GM23248 (cell line): ENCODE data around the gene GALE. TPM values are rescaled to one million over a fixed set of nuclear protein-coding genes. Genes with fewer than 3 reads are reported as not detected.
"Not testable (repeated sequence)": the region's sequence is repeated elsewhere in the genome, so short reads cannot be mapped to it uniquely, and the experiment has no call there.

Experiments used
- DNase-seq: peaks from one replicate; pipeline ENCODE4 v3.0.0-alpha.2; 2015
- H2AFZ ChIP-seq: fragments of 200-600 bp; sonication (generic); 2 replicates; pipeline ENCODE4 v1.6.1; 2016; ENCODE audit warnings: antibody characterized with exemption
- H3F3A ChIP-seq: fragments of 200-600 bp; sonication (generic); 2 replicates; pipeline ENCODE4 v1.6.1; 2016; ENCODE audit warnings: mild to moderate bottlenecking, antibody characterized with exemption, mixed run types; ENCODE audit not compliant: insufficient read depth
- H3K27ac ChIP-seq: fragments of 200-600 bp; sonication (generic); 2 replicates; pipeline ENCODE4 v1.5.1; 2016; ENCODE audit warnings: mild to moderate bottlenecking
- H3K27me3 ChIP-seq: fragments of 200-600 bp; sonication (generic); replicated peaks from 2 replicates; pipeline ENCODE4 v1.6.1; 2016; ENCODE audit warnings: mild to moderate bottlenecking; ENCODE audit not compliant: insufficient read depth
- H3K36me3 ChIP-seq: fragments of 200-600 bp; sonication (generic); 2 replicates; pipeline ENCODE4 v1.6.1; 2016; ENCODE audit warnings: low read depth, mild to moderate bottlenecking
- H3K4me1 ChIP-seq: fragments of 200-600 bp; sonication (generic); 2 replicates; pipeline ENCODE4 v1.6.1; 2016; ENCODE audit warnings: mild to moderate bottlenecking; ENCODE audit not compliant: insufficient read depth
- H3K4me2 ChIP-seq: fragments of 200-600 bp; sonication (generic); one replicate; pipeline ENCODE4 v1.6.1; 2016; ENCODE audit warnings: mild to moderate bottlenecking; ENCODE audit not compliant: unreplicated experiment
- H3K4me3 ChIP-seq: fragments of 200-600 bp; sonication (generic); 2 replicates; pipeline ENCODE4 v1.5.1; 2016; ENCODE audit warnings: mild to moderate bottlenecking
- H3K79me2 ChIP-seq: fragments of 200-600 bp; sonication (generic); 2 replicates; pipeline ENCODE4 v1.6.1; 2016; ENCODE audit warnings: mild to moderate bottlenecking; ENCODE audit not compliant: insufficient read depth
- H3K9ac ChIP-seq: fragments of 200-600 bp; sonication (generic); 2 replicates; pipeline ENCODE4 v1.6.1; 2016; ENCODE audit warnings: mild to moderate bottlenecking
- H3K9me2 ChIP-seq: fragments of 200-600 bp; sonication (generic); 2 replicates; pipeline ENCODE4 v1.6.1; 2016; ENCODE audit warnings: mixed run types, mild to moderate bottlenecking, moderate library complexity; ENCODE audit not compliant: insufficient read depth
- H3K9me3 ChIP-seq: fragments of 200-600 bp; sonication (generic); one replicate; pipeline ENCODE4 v1.6.1; 2017; ENCODE audit warnings: low read depth
- H4K20me1 ChIP-seq: fragments of 200-600 bp; sonication (generic); 2 replicates; pipeline ENCODE4 v1.6.0; 2016; ENCODE audit not compliant: insufficient read depth
- EZH2 ChIP-seq: fragments of 200-600 bp; sonication (generic); IDR thresholded peaks from 2 replicates; pipeline ENCODE4 v1.6.1; 2018; ENCODE audit warnings: antibody characterized with exemption, mild to moderate bottlenecking; ENCODE audit not compliant: insufficient read depth, poor library complexity, severe bottlenecking
- EZH2phosphoT487 ChIP-seq: fragments of 200-600 bp; sonication (generic); IDR thresholded peaks from 2 replicates; pipeline ENCODE4 v1.6.1; 2018; ENCODE audit warnings: antibody characterized with exemption, moderate library complexity, mild to moderate bottlenecking, low read depth; ENCODE audit not compliant: insufficient read depth
- WGBS, 2 experiments: methylation state at CpG; one replicate each; pipeline ENCODE4 v1.1.6; 2015 to 2017; ENCODE audit warnings: low lambda C conversion rate in 2 of 2, low coverage in 1 of 2; ENCODE audit errors: missing lambda C conversion rate in 2 of 2; 5-methylcytosine and 5-hydroxymethylcytosine counted together
- in situ Hi-C: fragments of 300-500 bp; cut with MboI; formaldehyde crosslinking; loops from 2 replicates; pipeline ENCODE4 v1.15.0; 2020
- polyA plus RNA-seq: library from polyadenylated mRNA; unstranded; fragments of >200 nt; fragmentation: Nextera tagmentation; extraction: Ambion mirVana; gene quantifications from 2 replicates; pipeline ENCODE4 v1.2.1, GENCODE V29; 2016
- total RNA-seq: library from RNA; depleted of rRNA; stranded (reverse); fragments of >200 nt; shearing (Covaris generic); gene quantifications from 2 replicates; pipeline ENCODE4 v1.2.3, GENCODE V29; 2014

Gene GALE
- total and polyA plus RNA-seq, 2 experiments from 2014 or later, result 20.9 to 23.5 TPM

DNA sequence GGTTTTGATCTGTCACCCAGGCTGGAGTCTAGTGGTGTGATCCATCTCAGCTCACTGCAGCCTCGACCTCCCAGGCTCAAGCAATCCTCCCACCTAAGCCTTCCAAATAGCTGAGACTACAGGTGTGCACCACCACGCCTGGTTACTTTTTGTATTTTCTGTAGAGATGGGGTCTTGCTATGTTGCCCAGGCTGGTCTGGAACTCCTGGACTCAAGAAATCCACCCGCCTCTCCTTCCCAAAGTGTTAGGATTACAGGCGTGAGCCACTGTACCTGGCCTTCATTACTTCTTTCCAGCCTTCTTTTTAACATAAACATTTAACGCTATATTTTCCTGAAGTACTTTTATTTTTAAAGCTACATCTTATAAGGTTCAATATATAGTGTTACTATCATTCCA lies 43.1 kb upstream of the GALE start:
- Histone ChIP-seq H3K27me3 (0 out of 2 replicates have a peak, but pooled peaks cover 11% of the 10 kb centered on the region), H3K4me3 (no peak overlapping the region), H3F3A (no peaks in the 10 kb centered on the region), H3K27ac (no peak overlapping the region), H3K79me2 (no peaks in the 10 kb centered on the region), H2AFZ (no peak overlapping the region), H4K20me1 (no peaks in the 10 kb centered on the region), H3K9me3 (no peaks in the 10 kb centered on the region), H3K4me1 (peaks cover 4% of the 10 kb centered on the region; the same call in 1 of the 2 replicates), H3K4me2 (no peak overlapping the region), H3K9ac (no peak overlapping the region), H3K9me2 (no peaks in the 10 kb centered on the region), H3K36me3 (no peaks in the 10 kb centered on the region)
- TF ChIP-seq EZH2phosphoT487 (no peak), EZH2 (no peak)
- WGBS, 2 experiments, result 57 to 66% methylated on average over 5 of the region's 5 CpGs
- in situ Hi-C loops, result no loop called here
- no peak for DNase-seq

- WGBS, 2 experiments, result 1 to 2% methylated on average over 17 to 21 of the region's 21 CpGs
Measured at GRCh38 chr1:23838401-23838866, 37.9 kb upstream of the GALE start.

DNA sequence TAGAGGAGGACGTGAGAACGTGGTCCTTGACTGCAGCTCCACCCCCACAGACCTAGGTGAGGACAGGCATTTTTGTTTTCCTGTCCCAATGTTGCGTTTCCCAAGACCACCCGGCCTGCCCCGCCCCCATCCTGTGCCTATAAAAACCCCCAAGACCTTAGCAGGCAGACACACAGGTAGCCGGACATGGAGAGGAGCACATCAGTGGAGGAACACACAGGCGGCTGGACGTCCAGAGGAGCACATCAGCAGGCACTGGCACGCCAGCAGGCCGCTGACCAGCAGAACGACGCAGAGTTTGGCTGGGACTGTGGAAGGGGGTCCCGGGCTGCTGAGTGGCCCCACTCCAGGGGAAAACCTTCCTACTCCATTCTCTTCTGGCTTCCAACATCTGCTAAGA lies 37.4 kb upstream of the GALE start:
- H3K4me1 ChIP-seq, result peaks cover 4% of the 10 kb centered on the region; the same call in 1 of the 2 replicates
- H3K79me2 ChIP-seq, result no peaks in the 10 kb centered on the region
- no peak overlapping the region for H3K27ac ChIP-seq
- H3F3A ChIP-seq, result no peaks in the 10 kb centered on the region
- H4K20me1 ChIP-seq, result no peaks in the 10 kb centered on the region
- H3K9me2 ChIP-seq, result no peaks in the 10 kb centered on the region
- DNase-seq, result peak; percentile 10
- 17 to 19% methylated on average over 12 of the region's 13 CpGs for WGBS, 2 experiments
- no peak overlapping the region for H3K9ac ChIP-seq
- no peak for TF ChIP-seq EZH2phosphoT487
- TF ChIP-seq EZH2, result no peak
- in situ Hi-C loops, result no loop called here
- H3K27me3 ChIP-seq, result 0 out of 2 replicates have a peak, but pooled peaks cover 6% of the 10 kb centered on the region
- no peaks in the 10 kb centered on the region for H3K9me3 ChIP-seq
- peak overlapping the region; percentile 64 for H3K4me3 ChIP-seq
- H3K4me2 ChIP-seq, result peak overlapping the region; percentile 67
- no peaks in the 10 kb centered on the region for H3K36me3 ChIP-seq
- H2AFZ ChIP-seq, result peak overlapping the region; percentile 64

More at GRCh38 chr1:23838401-23838866, 37.9 kb upstream of the GALE start:
- H3K4me2 ChIP-seq, result peak overlapping the region; percentile 67
- peak; percentile 72 for DNase-seq
- no peaks in the 10 kb centered on the region for H3K9me3 ChIP-seq
- in situ Hi-C loops, result no loop called here
- 0 out of 2 replicates have a peak, but pooled peaks cover 9% of the 10 kb centered on the region for H3K27me3 ChIP-seq
- no peaks in the 10 kb centered on the region for H4K20me1 ChIP-seq
- no peak for TF ChIP-seq EZH2phosphoT487
- no peak for TF ChIP-seq EZH2
- no peaks in the 10 kb centered on the region for H3K79me2 ChIP-seq
- no peaks in the 10 kb centered on the region for H3K9me2 ChIP-seq
- peak overlapping the region; percentile 64 for H2AFZ ChIP-seq
- H3K27ac ChIP-seq, result no peak overlapping the region
- H3K9ac ChIP-seq, result peak overlapping the region; percentile 34
- peaks cover 4% of the 10 kb centered on the region; the same call in 1 of the 2 replicates for H3K4me1 ChIP-seq
- no peaks in the 10 kb centered on the region for H3K36me3 ChIP-seq
- H3F3A ChIP-seq, result no peaks in the 10 kb centered on the region
- H3K4me3 ChIP-seq, result peak overlapping the region; percentile 64

DNA sequence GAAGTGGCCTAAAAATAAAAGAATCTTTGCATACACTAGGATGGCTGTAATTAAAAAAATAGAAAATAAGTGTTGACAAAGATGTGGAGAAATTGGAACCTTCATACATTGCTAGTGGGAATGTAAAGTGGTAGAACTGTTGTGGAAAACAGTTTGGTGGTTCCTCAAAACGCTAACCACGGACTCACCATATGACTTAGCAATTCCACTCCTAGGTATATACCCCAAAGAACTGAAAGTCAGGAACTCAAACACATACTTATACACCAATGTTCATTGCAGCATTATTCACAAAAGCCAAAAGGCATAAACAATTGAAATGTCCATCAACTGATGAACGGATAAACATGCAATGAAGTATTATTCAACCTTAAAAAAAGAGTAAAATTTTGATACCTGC lies 35.5 kb upstream of the GALE start:
- no peaks in the 10 kb centered on the region for H3K79me2 ChIP-seq
- no peak overlapping the region for H2AFZ ChIP-seq
- WGBS, 2 experiments, result 29 to 39% methylated on average over 3 of the region's 3 CpGs
- H4K20me1 ChIP-seq, result no peaks in the 10 kb centered on the region
- H3K9me2 ChIP-seq, result no peaks in the 10 kb centered on the region
- H3K4me3 ChIP-seq, result no peak overlapping the region
- no peak for DNase-seq
- peaks cover 4% of the 10 kb centered on the region; the same call in 1 of the 2 replicates for H3K4me1 ChIP-seq
- no peaks in the 10 kb centered on the region for H3K36me3 ChIP-seq
- TF ChIP-seq EZH2 (no peak), EZH2phosphoT487 (no peak)
- in situ Hi-C loops, result no loop called here
- no peak overlapping the region for H3K27ac ChIP-seq
- H3K9ac ChIP-seq, result no peak overlapping the region
- no peaks in the 10 kb centered on the region for H3K27me3 ChIP-seq
- no peaks in the 10 kb centered on the region for H3F3A ChIP-seq
- H3K4me2 ChIP-seq, result no peak overlapping the region
- H3K9me3 ChIP-seq, result no peaks in the 10 kb centered on the region

DNA sequence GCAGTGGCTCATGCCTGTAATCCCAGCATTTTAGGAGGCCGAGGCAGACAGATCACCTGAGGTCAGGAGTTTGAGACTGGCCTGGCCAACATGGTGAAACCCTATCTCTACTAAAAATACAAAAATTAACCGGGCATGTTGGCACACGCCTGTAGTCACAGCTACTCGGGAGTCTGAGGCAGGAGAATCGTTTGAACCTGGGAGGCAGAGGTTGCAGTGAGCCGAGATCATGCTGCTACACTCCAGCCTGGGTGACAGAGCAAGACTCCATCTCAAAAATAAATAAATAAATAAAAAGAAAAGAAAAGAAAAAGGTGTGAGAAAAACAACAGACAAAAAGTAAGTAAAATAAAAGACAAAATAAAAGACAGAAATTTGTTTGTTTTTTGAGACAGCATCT lies 33.6 kb upstream of the GALE start:
- H3K9me2 ChIP-seq, H2AFZ ChIP-seq, H3F3A ChIP-seq, H3K4me2 ChIP-seq, H3K4me3 ChIP-seq, H3K36me3 ChIP-seq, H3K27me3 ChIP-seq, in situ Hi-C loops, H4K20me1 ChIP-seq, H3K9me3 ChIP-seq, H3K27ac ChIP-seq, H3K4me1 ChIP-seq, DNase-seq, H3K79me2 ChIP-seq, H3K9ac ChIP-seq: not testable (repeated sequence)
- 70 to 84% methylated on average over 6 of the region's 6 CpGs for WGBS, 2 experiments
